GM15510 (cell line): Measurements from ENCODE around the gene C2CD4A.

Source experiments
- POLR2A ChIP-seq: IDR thresholded peaks from 3 replicates; pipeline ENCODE4 v1.6.1; 2011; ENCODE audit warnings: borderline replicate concordance; ENCODE audit not compliant: insufficient read length; ENCODE audit errors: extremely low read depth

C2CD4A gene

GRCh38 chr15:62066663-62067447, at the start of gene C2CD4A:
Gene C2CD4A, plus strand, starts transcription at chr15:62066977. Its CDS starts 637 bp downstream, at chr15:62067614.
- TF ChIP-seq POLR2A: no peak

GRCh38 chr15:62020576-62021160, 46.1 kb upstream of the C2CD4A start:
- no peak for TF ChIP-seq POLR2A

GRCh38 chr15:62021991-62022600, 44.7 kb upstream of the C2CD4A start:
- TF ChIP-seq POLR2A: no peak

GRCh38 chr15:62026487-62027262, 40.1 kb upstream of the C2CD4A start:
- no peak for TF ChIP-seq POLR2A

GRCh38 chr15:62027263-62027565, 39.6 kb upstream of the C2CD4A start:
- TF ChIP-seq POLR2A: no peak

GRCh38 chr15:62027916-62028315, 38.9 kb upstream of the C2CD4A start:
- no peak for TF ChIP-seq POLR2A

- no peak for TF ChIP-seq POLR2A
Measured at GRCh38 chr15:62035256-62035924, 31.4 kb upstream of the C2CD4A start.

- no peak for TF ChIP-seq POLR2A
Measured at GRCh38 chr15:62046078-62046743, 20.6 kb upstream of the C2CD4A start.

GRCh38 chr15:62047282-62047827, 19.4 kb upstream of the C2CD4A start:
- TF ChIP-seq POLR2A: no peak

- no peak for TF ChIP-seq POLR2A
Measured at GRCh38 chr15:62050115-62050514, 16.7 kb upstream of the C2CD4A start.

GRCh38 chr15:62051166-62051565, 15.6 kb upstream of the C2CD4A start:
- no peak for TF ChIP-seq POLR2A

GRCh38 chr15:62052713-62053112, 14.1 kb upstream of the C2CD4A start:
- no peak for TF ChIP-seq POLR2A

GRCh38 chr15:62053439-62054085, 13.2 kb upstream of the C2CD4A start:
- TF ChIP-seq POLR2A: no peak
